H9 (cell line): ENCODE data around the gene AMBRA1. TPM values are rescaled to one million over a fixed set of nuclear protein-coding genes. Genes with fewer than 3 reads are reported as not detected.

ENCODE experiments used
- DNase-seq: peaks from one replicate; pipeline ENCODE4 v3.0.0-alpha.2; 2017
- H2AFZ ChIP-seq: one replicate; pipeline ENCODE4 v1.6.1; 2013; ENCODE audit warnings: mild to moderate bottlenecking, low read length, control low read depth, moderate library complexity
- H2AK5ac ChIP-seq: 2 replicates; pipeline ENCODE4 v1.6.1; 2013; ENCODE audit warnings: low read length, control low read depth, mixed read lengths; ENCODE audit not compliant: insufficient read length
- H2BK120ac ChIP-seq: one replicate; pipeline ENCODE4 v1.6.1; 2013; ENCODE audit warnings: low read depth, mild to moderate bottlenecking, low read length, control low read depth, inconsistent platforms; ENCODE audit not compliant: poor library complexity, severe bottlenecking
- H2BK12ac ChIP-seq: 2 replicates; pipeline ENCODE4 v1.6.1; 2013; ENCODE audit warnings: low read length, control low read depth, mixed read lengths, low read depth; ENCODE audit not compliant: insufficient read length
- H2BK15ac ChIP-seq: 2 replicates; pipeline ENCODE4 v1.6.1; 2013; ENCODE audit warnings: low read depth, low read length, control low read depth
- H2BK20ac ChIP-seq: one replicate; pipeline ENCODE4 v1.6.1; 2013; ENCODE audit warnings: low read depth, mild to moderate bottlenecking, low read length, control low read depth, inconsistent platforms; ENCODE audit not compliant: poor library complexity, severe bottlenecking
- H2BK5ac ChIP-seq: 2 replicates; pipeline ENCODE4 v1.6.1; 2013; ENCODE audit warnings: low read length, control low read depth, mixed read lengths; ENCODE audit not compliant: insufficient read length
- H3K14ac ChIP-seq: 2 replicates; pipeline ENCODE4 v1.6.1; 2013; ENCODE audit warnings: low read length, control low read depth; ENCODE audit not compliant: insufficient read depth
- H3K18ac ChIP-seq: 2 replicates; pipeline ENCODE4 v1.6.1; 2013; ENCODE audit warnings: low read depth, mild to moderate bottlenecking, mixed read lengths, low read length, control low read depth; ENCODE audit not compliant: insufficient read length
- H3K23ac ChIP-seq: 2 replicates; pipeline ENCODE4 v1.6.1; 2013; ENCODE audit warnings: low read length, control low read depth, mixed read lengths, low read depth; ENCODE audit not compliant: insufficient read length
- H3K23me2 ChIP-seq: 2 replicates; pipeline ENCODE4 v1.6.1; 2013; ENCODE audit warnings: low read depth, mild to moderate bottlenecking, mixed read lengths, low read length, control low read depth; ENCODE audit not compliant: insufficient read length, poor library complexity, severe bottlenecking
- H3K27ac ChIP-seq: 2 replicates; pipeline ENCODE4 v1.5.1; 2013; ENCODE audit warnings: low read length, control low read depth, mixed read lengths, low read depth; ENCODE audit not compliant: insufficient read length
- H3K27me3 ChIP-seq: 2 replicates; pipeline ENCODE4 v1.6.1; 2013; ENCODE audit warnings: low read length, control low read depth, inconsistent platforms; ENCODE audit not compliant: insufficient read depth
- H3K4ac ChIP-seq: 2 replicates; pipeline ENCODE4 v1.6.1; 2013; ENCODE audit warnings: low read depth, mild to moderate bottlenecking, control low read depth, inconsistent platforms, low read length, moderate library complexity
- H3K4me1 ChIP-seq: 2 replicates; pipeline ENCODE4 v1.6.1; 2013; ENCODE audit warnings: low read length, control low read depth, inconsistent platforms; ENCODE audit not compliant: insufficient read depth
- H3K4me2 ChIP-seq: 2 replicates; pipeline ENCODE4 v1.6.1; 2013; ENCODE audit warnings: low read length, control low read depth, mixed read lengths; ENCODE audit not compliant: insufficient read length, insufficient read depth
- H3K56ac ChIP-seq: 2 replicates; pipeline ENCODE4 v1.6.1; 2013; ENCODE audit warnings: low read depth, mild to moderate bottlenecking, mixed read lengths, low read length, control low read depth; ENCODE audit not compliant: insufficient read length
- H3K79me1 ChIP-seq: 2 replicates; pipeline ENCODE4 v1.6.1; 2013; ENCODE audit warnings: low read depth, mild to moderate bottlenecking, moderate library complexity, low read length, control low read depth, inconsistent platforms; ENCODE audit not compliant: insufficient read depth, poor library complexity, severe bottlenecking
- H3K79me2 ChIP-seq: 2 replicates; pipeline ENCODE4 v1.6.1; 2013; ENCODE audit warnings: low read length, control low read depth, inconsistent platforms; ENCODE audit not compliant: insufficient read depth
- H3K9ac ChIP-seq: 2 replicates; pipeline ENCODE4 v1.6.1; 2013; ENCODE audit warnings: low read length, control low read depth, mixed read lengths; ENCODE audit not compliant: insufficient read length; ENCODE audit errors: extremely low read depth
- H3K9me3 ChIP-seq: one replicate; pipeline ENCODE4 v1.6.1; 2013; ENCODE audit warnings: low read depth, low read length, inconsistent platforms; ENCODE audit not compliant: control insufficient read depth
- H3T11ph ChIP-seq: one replicate; pipeline ENCODE4 v1.6.1; 2013; ENCODE audit warnings: mild to moderate bottlenecking, low read length, control low read depth, inconsistent platforms
- H4K20me1 ChIP-seq: one replicate; pipeline ENCODE4 v1.6.1; 2013; ENCODE audit not compliant: control insufficient read depth, insufficient read length, insufficient read depth
- H4K5ac ChIP-seq: 2 replicates; pipeline ENCODE4 v1.6.1; 2013; ENCODE audit warnings: low read depth, mild to moderate bottlenecking, mixed read lengths, low read length, control low read depth; ENCODE audit not compliant: insufficient read length
- H4K8ac ChIP-seq: replicated peaks from 2 replicates; pipeline ENCODE4 v1.6.1; 2013; ENCODE audit warnings: low read length, control low read depth, mixed read lengths, low read depth; ENCODE audit not compliant: insufficient read length
- H4K91ac ChIP-seq: 2 replicates; pipeline ENCODE4 v1.6.1; 2013; ENCODE audit warnings: low read depth, mild to moderate bottlenecking, moderate library complexity, mixed read lengths, low read length, control low read depth; ENCODE audit not compliant: insufficient read length
- H3K27ac Mint-ChIP-seq, 3 experiments: 2 replicates in 2 of 3; 3 replicates in 1 of 3; pipeline ENCODE4 v1.8.0; 2020 to 2021; ENCODE audit warnings: mixed read lengths in 3 of 3, mild to moderate bottlenecking in 1 of 3, moderate library complexity in 1 of 3
- H3K27me3 Mint-ChIP-seq: 2 replicates; pipeline ENCODE4 v1.8.0; 2021; ENCODE audit warnings: low read depth, mild to moderate bottlenecking, moderate library complexity, mixed read lengths
- H3K36me3 Mint-ChIP-seq, 3 experiments: 2 replicates in 2 of 3; 3 replicates in 1 of 3; pipeline ENCODE4 v1.8.0; 2020 to 2021; ENCODE audit warnings: low read depth in 3 of 3, mixed read lengths in 3 of 3; ENCODE audit not compliant: insufficient read depth in 1 of 3
- H3K4me1 Mint-ChIP-seq, 2 experiments: 2 replicates each; pipeline ENCODE4 v1.8.0; 2020; ENCODE audit warnings: mixed read lengths in 2 of 2
- H3K4me3 Mint-ChIP-seq, 2 experiments: 2 replicates in 1 of 2; 3 replicates in 1 of 2; pipeline ENCODE4 v1.8.0; 2020 to 2021; ENCODE audit warnings: mild to moderate bottlenecking in 2 of 2, mixed read lengths in 2 of 2, moderate library complexity in 1 of 2
- H3K9me3 Mint-ChIP-seq, 2 experiments: 2 replicates in 1 of 2; 3 replicates in 1 of 2; pipeline ENCODE4 v1.8.0; 2020; ENCODE audit warnings: mild to moderate bottlenecking in 2 of 2, mixed read lengths in 2 of 2, moderate library complexity in 1 of 2
- CTCF ChIP-seq: fragments of 200-600 bp; sonication (generic); conservative IDR thresholded peaks from 3 replicates; pipeline ENCODE4 v1.8.0; 2021; ENCODE audit warnings: antibody characterized with exemption, mild to moderate bottlenecking
- WGBS: extraction: QIAGEN DNeasy Blood & Tissue Kit; methylation state at CpG from one replicate; pipeline ENCODE4 v1.1.7; 2013; ENCODE audit warnings: missing lambda C conversion rate, low lambda C conversion rate, mixed read lengths; ENCODE audit not compliant: insufficient read length; ENCODE audit errors: extremely low coverage; 5-methylcytosine and 5-hydroxymethylcytosine counted together
- total RNA-seq: library from RNA; stranded (reverse); gene quantifications from 2 replicates; pipeline ENCODE4 v1.2.1, GENCODE V29; 2021

AMBRA1 gene
- total RNA-seq, 1 experiment from 2014 or later: 37.5 TPM

- Histone ChIP-seq H3K23me2 (no peaks in the 10 kb centered on the region), H2BK15ac (no peak overlapping the region), H3K23ac (no peak overlapping the region), H3K9me3 (no peaks in the 10 kb centered on the region), H3K56ac (no peak overlapping the region), H3K14ac (no peak overlapping the region), H2AK5ac (no peak overlapping the region), H4K5ac (no peak overlapping the region), H3K9ac (no peak overlapping the region), H3T11ph (no peak overlapping the region), H3K4me1 (no peaks in the 10 kb centered on the region), H4K8ac (no peak overlapping the region), H3K79me1 (no peaks in the 10 kb centered on the region), H3K18ac (no peak overlapping the region), H3K79me2 (no peaks in the 10 kb centered on the region), H4K91ac (no peak overlapping the region), H3K27ac (no peak overlapping the region), H2BK20ac (no peak overlapping the region), H3K4ac (no peak overlapping the region), H2AFZ (no peak overlapping the region), H2BK12ac (no peak overlapping the region), H2BK120ac (no peak overlapping the region), H3K27me3 (no peaks in the 10 kb centered on the region), H3K4me2 (no peak overlapping the region), H4K20me1 (no peaks in the 10 kb centered on the region), H2BK5ac (no peak overlapping the region)
- Mint-ChIP-seq H3K36me3 (peaks cover 16 to 44% (median 17%) of the 10 kb centered on the region in 3 experiments), H3K27ac (no peak overlapping the region), H3K4me1 (peaks cover 6 to 30% of the 10 kb centered on the region in 2 experiments), H3K4me3 (no peak overlapping the region), H3K27me3 (no peaks in the 10 kb centered on the region), H3K9me3 (no peaks in the 10 kb centered on the region)
- no peak for DNase-seq
- no peak for TF ChIP-seq CTCF
- no CpG with 5 or more reads among the region's 5 CpGs for WGBS
Observed at GRCh38 chr11:46418751-46419150, 175.1 kb downstream of the AMBRA1 start.
